ENCODE results near the gene FBXL16.

DNA sequence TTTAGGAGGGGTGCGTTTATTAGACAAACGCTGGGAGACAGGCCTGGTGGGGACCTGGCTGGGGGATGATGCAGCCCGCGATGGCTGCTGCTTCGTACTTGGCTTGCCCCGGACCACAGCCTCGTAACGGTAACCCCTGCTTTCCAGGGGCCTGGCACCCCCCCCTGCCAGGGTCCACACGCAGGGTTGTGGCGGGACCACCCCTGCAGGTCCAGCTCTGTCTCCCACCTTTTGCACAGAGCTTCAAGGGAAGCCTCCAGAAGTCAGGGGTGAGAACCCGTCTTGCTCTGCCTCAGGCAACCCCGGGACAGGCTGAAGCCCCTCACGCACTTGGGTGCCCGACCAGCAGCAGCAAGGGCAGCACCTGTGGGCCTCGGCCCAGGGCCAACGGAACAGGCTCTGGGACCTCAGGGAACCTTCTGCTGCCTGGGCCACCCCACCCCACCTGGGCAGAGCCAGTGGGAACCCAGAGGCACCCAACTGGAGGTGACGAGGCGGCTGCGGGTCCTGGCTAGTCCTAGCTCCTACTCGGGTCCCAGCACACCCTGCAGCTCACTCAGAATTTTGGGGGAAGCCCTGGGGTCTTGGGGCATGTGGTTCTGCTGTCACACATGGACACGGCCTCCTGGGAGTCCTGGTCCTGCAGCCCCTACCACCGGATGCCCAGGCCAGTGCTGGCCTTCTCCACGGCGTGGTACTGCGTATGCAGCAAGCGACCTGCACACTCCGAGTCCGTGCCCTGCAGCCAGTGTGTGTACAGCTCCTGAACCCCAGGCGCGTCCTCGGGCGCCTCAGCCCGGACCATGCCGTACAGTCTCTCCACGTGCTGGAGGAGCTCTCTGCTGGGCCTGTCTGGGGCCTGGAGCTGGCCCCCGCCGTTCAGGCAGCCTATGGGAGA, 24.4 kb upstream of the FBXL16 start:
- TF ChIP-seq, protein P1, sequence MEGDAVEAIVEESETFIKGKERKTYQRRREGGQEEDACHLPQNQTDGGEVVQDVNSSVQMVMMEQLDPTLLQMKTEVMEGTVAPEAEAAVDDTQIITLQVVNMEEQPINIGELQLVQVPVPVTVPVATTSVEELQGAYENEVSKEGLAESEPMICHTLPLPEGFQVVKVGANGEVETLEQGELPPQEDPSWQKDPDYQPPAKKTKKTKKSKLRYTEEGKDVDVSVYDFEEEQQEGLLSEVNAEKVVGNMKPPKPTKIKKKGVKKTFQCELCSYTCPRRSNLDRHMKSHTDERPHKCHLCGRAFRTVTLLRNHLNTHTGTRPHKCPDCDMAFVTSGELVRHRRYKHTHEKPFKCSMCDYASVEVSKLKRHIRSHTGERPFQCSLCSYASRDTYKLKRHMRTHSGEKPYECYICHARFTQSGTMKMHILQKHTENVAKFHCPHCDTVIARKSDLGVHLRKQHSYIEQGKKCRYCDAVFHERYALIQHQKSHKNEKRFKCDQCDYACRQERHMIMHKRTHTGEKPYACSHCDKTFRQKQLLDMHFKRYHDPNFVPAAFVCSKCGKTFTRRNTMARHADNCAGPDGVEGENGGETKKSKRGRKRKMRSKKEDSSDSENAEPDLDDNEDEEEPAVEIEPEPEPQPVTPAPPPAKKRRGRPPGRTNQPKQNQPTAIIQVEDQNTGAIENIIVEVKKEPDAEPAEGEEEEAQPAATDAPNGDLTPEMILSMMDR (IDR thresholded peaks at IDR 0.05; ENCODE audit: low read depth, low read length, missing input control): no peak
- no peak for TF ChIP-seq YY1 (IDR thresholded peaks at IDR 0.05)
- TF ChIP-seq, protein P2, sequence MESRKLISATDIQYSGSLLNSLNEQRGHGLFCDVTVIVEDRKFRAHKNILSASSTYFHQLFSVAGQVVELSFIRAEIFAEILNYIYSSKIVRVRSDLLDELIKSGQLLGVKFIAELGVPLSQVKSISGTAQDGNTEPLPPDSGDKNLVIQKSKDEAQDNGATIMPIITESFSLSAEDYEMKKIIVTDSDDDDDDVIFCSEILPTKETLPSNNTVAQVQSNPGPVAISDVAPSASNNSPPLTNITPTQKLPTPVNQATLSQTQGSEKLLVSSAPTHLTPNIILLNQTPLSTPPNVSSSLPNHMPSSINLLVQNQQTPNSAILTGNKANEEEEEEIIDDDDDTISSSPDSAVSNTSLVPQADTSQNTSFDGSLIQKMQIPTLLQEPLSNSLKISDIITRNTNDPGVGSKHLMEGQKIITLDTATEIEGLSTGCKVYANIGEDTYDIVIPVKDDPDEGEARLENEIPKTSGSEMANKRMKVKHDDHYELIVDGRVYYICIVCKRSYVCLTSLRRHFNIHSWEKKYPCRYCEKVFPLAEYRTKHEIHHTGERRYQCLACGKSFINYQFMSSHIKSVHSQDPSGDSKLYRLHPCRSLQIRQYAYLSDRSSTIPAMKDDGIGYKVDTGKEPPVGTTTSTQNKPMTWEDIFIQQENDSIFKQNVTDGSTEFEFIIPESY (IDR thresholded peaks at IDR 0.05): no peak
- TF ChIP-seq EGR1 (IDR thresholded peaks at IDR 0.05; ENCODE audit: low read depth in 2 of 2): no peak
- no peak for TF ChIP-seq TAF1 (conservative IDR thresholded peaks at IDR 0.05)
- TF ChIP-seq, protein P3, sequence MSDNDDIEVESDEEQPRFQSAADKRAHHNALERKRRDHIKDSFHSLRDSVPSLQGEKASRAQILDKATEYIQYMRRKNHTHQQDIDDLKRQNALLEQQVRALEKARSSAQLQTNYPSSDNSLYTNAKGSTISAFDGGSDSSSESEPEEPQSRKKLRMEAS (IDR thresholded peaks at IDR 0.05): no peak

Measured in liver (tissue), 3 donors.